COLO829 (cell line): Measurements from ENCODE around the gene ARHGAP15.

Experiments used
- DNase-seq: peaks from one replicate; pipeline ENCODE4 v3.0.0; 2012; ENCODE audit warnings: low spot score

Gene ARHGAP15

DNA sequence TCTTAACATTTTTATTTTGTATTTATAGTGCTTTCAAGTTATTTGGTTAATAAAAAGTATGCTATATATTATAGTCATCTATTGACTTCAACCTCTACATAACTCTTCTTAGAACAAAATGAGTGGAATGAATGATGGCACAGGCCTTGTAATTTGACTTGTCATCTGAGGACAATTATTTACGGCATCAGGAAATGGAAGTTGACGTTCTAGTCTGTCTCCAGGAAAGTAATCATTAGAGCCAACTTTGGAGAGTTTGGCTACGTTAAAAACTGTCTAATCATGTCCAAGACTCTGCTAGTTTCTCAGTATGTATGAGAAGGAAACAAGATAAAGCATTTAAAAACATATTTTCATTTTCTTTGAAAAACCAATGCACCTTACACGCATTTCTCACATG, 353.6 kb downstream of the ARHGAP15 start:
- no peak for DNase-seq

DNA sequence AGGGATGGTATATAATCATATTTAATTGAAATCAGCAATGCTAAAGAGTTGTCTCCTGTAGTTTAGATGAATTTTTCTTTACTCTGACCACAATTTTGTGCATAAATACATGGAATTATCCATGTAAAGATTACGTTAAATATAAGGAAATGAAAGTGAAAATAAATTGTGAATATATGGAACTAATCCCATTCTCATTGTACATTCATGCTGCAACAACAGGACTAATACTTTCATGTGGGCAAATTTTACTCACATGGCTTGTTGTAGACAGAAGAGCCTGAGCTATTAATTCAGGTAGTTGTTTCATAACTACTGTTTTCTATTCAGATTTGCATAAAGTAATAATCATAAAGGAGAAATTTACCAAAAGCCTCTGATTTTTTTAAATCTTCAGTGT, 357.8 kb downstream of the ARHGAP15 start:
- no peak for DNase-seq

DNA sequence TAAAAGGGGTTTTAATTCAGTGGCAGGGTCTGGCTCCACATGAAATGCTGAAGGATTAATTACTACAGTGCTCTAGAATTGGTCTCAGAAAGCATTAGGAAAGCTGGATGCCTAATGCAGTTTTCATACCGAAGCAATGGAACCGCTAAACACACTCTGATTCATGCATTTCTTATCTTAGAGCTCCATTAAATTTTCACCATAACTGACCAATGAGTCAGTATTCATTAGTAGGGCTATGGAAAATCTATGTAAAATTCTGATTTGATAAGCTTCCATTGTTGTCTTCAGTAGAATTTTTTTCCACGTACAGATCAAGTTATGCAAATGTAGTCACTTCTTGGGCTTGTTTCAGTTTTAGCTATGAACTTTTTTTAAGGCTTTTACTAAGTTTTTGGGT, 359.9 kb downstream of the ARHGAP15 start:
- peak; percentile 45 for DNase-seq

DNA sequence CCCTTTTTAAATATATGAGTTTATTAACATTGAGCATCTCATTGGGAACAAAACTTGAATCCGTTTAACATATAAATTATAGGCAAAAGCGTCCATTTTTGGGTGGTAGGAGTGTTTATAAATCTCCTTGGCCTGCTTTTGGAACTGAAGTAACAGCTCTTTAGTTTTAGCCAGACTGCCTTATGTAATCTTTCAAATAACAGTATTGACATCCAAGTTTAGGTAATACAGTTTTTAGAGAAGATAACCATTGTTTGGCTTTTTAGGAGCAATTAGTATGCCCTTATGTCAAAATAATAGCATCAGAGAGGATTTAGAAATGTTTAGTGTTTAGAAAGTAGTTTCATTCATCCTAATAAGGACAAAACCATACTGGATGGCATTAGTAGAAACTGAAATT, 361.9 kb downstream of the ARHGAP15 start:
- no peak for DNase-seq

DNA sequence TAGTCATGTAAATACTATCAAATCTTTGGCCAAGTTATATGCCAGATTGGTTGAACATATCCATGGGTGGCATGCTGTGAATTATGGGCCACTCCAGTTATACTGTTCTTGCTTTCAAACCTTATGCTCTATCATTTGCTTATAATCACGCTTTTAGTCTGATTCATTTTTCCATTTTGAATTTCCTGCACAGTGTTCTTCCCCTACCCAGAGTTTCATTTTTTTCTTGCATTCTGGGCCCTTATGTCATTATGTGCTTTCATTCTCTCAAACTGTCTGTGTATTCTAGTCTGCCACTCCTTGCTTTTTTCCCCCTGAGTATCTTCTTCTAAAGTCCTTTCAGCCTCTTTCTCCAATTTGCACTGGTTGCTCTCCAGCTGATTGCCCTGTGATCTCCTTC, 364.1 kb downstream of the ARHGAP15 start:
- DNase-seq = no peak

DNA sequence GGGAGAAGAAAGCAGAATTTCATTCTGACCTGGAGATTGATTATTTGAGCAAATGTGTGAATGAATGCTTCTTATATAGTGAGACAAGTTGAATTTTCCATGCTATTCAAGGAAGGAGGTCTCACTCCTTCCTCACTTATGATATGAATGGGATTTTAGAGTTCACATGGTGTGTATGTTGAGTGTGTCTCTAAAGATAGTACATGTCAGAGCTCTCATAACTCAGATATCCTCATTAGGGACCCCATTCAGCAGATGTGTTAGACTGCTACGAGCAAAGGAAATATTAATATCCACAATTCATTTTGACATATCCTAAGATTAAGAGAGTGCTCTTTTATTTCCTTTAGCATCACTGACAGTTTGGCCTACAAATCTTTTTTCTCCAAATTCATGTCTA, 368.5 kb downstream of the ARHGAP15 start:
- no peak for DNase-seq

DNA sequence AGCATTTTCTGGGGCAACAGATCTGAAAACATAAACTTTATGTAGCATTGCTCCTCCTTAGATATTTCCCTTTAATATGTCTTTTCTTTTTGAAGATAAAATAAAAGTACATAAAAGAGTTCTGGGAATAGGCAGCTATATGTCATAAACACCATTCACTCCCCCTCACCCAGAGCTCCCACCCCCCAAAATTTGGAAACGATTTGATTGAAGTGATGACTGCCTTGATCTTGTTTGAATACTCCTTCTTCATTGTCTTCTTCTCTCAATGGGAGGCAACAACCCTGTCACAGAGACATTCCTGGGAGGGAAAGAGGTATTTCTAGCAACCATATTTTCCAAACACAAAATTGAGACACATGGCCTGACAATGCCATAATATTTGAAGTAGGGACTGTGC, 369.3 kb downstream of the ARHGAP15 start:
- no peak for DNase-seq

DNA sequence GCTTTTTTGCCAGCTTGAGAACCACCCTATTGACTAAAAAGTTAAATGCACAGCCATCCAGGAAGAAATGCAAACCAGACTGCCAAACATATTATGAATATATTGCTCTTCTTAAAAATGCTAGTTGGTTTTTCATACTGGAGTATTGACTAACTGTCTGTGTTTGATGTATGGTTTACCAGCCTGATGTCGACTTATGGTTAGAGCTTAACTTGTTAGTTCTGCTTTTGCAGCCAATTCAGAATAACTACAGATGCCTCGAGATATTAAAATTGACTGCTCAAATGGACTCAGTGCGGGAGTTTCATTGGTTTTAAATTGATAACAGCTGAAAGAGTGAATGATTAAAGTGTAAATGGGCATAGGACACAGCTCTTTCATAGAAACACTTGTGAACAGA, 369.8 kb downstream of the ARHGAP15 start:
- DNase-seq = no peak

DNA sequence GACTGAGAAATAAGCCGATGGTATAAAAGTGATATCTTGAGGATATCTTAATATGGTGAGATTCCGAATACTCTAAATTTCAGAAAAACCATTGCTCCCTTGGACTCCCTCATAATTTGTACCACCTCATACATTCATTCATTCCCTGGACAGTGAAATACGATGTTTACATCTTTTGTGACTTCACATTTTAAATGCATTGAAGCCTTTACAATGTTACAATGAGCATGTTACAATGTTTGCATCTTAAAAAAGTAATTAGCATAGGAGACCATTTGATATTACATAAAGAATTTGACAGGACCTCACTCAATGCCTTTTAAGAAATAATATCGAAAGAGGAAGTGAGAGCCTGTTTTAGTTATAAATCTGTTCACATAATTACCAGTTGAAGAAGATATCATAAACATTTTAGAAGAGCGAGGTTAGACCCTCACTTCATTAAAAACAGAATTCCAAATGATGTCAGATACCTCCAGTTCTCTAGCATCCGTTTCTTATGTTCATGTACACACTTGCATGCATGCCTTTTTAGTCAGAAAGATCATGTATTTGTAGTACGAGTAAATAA, 372.0 kb downstream of the ARHGAP15 start:
- DNase-seq = no peak

DNA sequence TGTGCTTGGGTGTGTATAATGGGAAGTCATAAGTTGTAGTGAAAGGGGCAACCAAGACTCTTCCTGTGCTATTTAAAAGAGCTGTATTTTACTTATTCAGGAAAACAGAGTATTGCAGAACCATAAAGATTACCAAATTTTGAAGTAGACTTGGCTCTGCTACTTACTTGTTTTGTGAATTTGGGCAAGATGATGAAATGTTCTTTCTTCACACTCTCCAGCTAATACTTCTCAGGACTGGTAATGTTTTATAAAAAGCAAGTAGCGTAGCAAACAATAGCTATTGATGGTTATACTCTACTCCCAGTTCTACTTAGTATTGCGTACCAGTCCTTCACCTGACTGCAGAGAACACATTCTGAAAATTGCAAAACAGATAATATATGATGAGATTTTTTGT, 374.1 kb downstream of the ARHGAP15 start:
- no peak for DNase-seq

DNA sequence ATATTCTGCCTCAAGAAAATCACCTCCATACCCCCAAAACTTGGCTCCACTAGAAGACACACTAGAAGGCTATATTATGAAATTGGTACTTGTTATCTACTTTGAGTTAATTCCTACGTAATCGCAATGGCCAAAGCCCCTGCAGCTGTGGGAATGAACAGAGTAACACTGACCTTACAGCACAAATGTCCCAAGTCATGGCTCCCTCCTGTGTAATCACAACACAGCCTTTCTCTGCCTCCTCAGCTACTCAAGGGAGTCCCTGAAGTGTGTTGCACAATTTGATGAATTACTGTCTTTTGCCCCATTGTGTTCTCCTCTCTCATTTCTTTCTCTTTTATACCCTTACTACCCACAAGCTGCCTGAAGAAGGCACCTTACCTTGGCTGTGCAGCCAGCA, 375.2 kb downstream of the ARHGAP15 start:
- DNase-seq = no peak

DNA sequence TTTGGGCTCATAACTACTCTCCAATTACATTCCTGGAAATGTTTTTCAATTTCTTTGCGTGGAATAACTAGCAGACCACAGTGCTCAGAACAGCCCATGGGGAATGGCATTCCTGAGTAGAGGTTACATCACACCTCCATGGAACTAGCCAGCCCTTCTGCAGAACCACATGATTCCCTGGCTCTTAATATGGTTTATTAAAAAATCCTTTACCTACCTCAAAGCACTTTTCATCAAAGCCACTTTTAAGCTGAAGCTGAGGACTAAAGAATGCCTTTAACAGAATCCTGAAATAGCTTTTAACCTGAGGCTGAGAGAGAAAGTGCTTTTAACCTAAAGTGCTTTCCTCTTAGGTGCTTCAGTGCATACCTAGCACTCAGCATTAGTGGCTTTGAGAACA, 376.3 kb downstream of the ARHGAP15 start:
- DNase-seq = no peak

DNA sequence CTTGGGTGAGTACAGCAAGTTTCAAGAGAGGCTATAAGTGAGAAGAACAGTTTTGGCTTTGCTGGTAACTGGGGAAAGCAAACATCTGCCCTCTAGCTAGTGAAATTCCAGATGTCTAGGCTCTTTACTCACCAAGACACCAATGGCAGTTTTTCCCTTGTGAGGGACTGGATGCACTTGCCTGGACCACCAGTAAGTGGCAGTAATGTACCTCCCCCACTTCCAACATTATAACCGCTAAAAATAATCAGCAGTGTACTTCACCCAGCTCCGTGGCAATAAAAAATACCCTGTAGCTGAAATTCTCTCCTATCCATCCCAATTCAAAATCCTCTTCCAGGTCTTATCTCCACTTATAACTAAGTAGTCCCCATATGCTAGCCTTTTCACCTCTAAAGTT, 383.9 kb downstream of the ARHGAP15 start:
- peak; percentile 74 for DNase-seq

DNA sequence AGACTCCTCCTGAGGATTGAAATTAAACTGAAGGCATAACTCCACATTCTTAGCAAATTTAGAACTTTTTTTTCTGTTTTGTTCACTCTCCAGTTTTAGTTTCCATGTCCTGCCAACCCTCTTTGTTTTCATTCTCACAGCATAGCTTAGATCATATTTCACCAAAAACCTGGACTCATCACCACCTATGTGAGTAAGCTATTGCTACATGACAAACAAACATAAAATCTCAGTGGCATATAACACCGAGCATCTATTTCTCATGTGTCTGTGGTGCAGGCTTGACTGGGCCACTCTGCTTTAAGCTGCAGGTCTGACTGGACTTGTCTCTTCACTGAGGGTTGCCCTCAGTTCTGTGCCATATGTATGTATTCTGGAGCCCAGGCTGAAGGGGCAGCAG, 385.2 kb downstream of the ARHGAP15 start:
- no peak for DNase-seq

DNA sequence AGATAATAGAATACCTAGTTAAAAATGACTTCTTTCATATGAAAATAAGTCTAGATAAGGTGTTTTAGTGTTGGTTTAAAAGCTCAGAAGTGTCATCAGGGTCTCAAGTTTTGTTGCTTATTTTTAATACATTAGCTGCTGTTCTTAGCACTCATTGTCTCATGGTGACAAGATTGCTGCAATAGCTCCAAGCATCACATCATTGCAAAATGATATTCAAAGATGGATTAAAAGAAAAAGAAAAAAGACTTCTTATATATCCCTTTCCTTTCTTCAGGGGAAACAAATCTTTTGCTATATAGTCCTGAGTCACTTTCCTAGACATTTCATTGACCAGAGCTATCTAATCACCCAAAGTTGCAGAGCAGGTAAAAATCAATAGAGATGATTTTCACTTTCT, 386.1 kb downstream of the ARHGAP15 start:
- no peak for DNase-seq

DNA sequence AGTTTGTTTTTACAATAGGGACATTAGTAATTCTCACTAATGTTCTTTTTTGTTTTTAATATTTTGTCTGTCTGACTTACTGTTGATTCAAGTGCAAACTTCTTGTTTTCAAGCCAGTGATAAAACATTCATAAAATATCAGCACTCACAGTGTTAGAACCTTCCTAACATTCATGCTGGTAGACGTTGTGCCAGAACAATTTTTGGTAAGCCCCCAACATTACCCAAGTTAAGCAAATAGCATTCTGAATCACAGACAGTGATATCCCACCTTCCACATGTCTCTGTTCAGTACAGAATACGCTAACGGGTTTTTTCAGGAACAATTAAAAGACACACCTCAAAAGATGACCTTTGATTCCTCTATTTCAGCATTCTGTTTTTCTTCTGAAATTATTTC, 390.3 kb downstream of the ARHGAP15 start:
- DNase-seq = no peak

DNA sequence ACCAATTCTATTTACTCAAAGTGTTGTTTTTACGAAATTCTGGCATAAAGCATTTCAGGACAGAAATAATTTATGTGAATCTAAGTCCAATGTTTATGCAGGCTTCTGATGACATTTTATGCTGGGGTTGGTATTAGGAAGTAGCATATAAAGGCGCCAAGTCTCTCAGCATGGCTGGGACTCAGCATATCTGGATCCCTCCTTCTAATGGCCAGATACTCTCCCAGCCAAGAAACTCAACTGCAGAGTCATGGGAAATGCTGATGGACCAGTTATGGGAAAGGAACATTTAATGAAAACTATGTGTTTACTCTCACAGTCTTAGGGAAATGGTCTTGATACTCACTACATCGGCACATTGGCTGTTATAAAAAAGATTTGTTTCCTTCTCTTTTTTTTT, 392.2 kb downstream of the ARHGAP15 start:
- DNase-seq = no peak

DNA sequence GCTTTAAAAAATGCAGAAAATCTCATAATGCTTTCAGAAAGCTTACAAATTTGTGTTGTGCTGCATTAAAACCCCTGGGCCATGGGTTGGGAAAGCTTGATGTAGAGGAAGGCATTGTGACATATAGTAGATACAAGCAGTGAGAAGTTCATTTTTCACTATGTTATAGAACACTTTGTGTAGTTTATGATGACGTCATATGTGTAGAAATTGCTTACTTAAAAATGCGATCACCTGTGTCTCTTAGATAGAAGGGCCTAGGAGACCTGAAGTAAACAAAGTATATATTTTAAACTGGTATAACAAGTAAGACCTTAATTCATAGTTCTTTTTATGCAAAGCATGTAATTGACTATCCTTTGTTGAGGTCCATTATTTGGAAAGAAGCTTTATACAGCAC, 393.5 kb downstream of the ARHGAP15 start:
- no peak for DNase-seq

DNA sequence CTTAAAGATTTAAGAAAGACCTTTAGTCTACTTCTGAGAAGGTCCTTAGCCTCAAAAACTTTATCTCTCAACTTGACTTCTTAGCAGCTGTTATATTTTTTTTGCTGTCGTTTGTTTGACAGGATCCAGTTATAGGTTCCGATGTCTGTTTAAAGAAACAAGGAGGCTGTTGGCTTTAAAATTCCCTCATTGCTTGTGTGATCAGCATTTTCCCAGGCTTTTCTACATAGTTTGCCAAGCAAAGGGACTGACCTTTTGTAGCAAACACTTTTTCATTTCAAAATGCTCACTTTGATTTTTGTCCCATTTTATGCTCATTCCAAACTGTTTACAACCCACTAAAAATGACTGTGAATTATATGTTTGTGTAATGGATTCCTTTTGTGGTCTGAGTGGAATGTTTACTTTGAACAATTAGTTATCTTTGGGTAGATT, 394.9 kb downstream of the ARHGAP15 start:
- DNase-seq = no peak

DNA sequence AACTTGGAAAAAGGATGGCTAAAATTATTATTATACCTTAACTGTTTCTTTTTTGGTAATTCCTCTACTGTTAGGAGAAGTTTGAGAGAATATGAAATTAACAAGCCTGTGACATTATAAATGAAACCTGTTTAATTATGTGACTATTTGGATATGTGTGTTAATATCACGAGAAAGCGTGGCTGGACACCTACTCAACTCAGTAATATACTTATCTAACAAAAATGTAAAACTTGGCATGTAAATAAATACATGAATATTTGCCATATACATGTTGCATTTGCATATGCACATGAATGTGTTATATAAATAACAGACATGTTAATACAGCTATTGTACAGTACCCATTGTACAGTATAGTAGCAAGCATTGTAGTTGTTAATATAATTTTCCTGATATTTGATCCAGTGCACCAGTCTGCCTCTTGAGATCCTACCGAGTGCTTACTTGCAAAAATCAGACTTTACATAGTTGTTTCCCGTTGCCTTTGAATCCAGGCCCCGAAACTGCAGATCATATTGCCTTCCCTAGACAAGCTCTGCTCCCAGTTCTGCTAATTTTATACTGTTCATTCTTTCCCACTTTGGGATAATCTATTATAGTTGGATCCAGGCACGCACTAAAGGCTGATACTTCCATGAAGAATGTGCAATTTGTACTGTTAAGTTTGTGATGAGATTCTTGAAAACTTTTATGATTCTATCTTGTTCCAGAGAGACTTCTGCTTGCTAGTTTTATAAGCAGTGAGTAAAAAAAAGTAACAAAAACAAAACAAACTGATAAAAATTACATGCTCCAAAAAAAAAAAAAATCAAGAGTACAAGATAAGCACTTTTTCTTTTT, 395.6 kb downstream of the ARHGAP15 start:
- no peak for DNase-seq

DNA sequence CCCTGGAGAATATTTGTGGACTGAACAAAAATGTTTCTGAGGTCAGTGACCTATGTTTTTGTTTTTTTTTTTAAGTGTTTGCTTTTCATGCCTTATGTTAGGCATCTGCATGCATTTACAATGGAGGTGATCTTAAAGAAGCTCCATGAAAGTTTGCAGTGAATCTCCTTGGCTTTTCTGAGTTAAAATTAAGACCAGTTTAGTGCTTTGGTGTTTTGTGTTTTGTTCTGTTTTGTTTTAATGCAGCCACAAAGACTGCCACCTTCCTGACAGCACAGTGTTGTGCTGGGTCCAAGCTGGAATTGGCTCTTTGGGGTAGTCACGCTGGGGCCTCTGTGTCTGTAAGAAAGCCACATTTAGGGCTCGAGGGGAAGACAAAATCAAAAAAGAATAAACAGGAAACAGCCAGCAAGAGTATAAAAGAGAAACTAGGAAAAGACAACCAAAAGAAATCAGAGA, 396.2 kb downstream of the ARHGAP15 start:
- DNase-seq = no peak

DNA sequence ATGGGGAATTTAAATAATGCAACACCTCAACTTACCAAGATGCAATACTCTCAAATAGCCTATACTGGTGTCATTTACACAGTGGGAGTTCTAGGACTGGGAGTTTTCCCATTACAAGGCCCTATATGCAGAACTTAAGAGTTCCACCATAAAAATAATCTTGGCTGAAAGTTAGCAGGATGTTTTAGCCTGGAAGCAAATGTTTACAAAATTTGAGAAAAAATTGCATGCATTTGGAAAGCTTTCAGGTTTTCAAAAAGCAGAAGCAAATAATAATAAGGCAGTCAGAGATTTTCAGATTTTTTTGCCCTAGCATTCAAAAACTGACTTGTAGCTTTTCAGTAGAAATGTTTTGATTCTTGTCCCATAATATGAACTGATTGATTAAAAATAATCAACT, 397.3 kb downstream of the ARHGAP15 start:
- DNase-seq = no peak

DNA sequence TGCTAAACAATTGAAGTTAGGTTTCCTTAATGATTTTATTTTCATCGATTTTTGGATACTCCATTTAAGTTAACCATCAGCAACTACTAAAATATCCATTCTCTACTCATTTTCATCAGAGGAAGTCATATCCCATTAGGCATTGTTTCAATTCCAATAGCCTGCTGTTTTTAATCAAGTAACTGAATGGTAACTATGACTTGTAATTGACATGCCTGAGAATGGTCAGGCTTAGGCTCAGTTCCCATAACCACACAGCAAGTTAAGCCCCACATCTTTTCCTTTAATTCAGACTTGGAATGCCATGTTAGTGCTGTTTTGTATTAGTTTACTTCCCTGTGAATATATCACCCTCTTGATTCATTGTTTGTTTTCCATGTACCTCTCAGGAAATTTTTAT, 398.8 kb downstream of the ARHGAP15 start:
- DNase-seq = no peak
